Measurements from ENCODE around the gene PRPS1. TPM values are rescaled to one million over a fixed set of nuclear protein-coding genes. Genes with fewer than 3 reads are reported as not detected.

PRPS1 gene
- total and polyA plus RNA-seq, 9 of the 15 experiments (the other 6 are each of a cell fraction or from before 2014, with no cell fraction given) = 47.8 to 175 (median 79.6) TPM

DNA sequence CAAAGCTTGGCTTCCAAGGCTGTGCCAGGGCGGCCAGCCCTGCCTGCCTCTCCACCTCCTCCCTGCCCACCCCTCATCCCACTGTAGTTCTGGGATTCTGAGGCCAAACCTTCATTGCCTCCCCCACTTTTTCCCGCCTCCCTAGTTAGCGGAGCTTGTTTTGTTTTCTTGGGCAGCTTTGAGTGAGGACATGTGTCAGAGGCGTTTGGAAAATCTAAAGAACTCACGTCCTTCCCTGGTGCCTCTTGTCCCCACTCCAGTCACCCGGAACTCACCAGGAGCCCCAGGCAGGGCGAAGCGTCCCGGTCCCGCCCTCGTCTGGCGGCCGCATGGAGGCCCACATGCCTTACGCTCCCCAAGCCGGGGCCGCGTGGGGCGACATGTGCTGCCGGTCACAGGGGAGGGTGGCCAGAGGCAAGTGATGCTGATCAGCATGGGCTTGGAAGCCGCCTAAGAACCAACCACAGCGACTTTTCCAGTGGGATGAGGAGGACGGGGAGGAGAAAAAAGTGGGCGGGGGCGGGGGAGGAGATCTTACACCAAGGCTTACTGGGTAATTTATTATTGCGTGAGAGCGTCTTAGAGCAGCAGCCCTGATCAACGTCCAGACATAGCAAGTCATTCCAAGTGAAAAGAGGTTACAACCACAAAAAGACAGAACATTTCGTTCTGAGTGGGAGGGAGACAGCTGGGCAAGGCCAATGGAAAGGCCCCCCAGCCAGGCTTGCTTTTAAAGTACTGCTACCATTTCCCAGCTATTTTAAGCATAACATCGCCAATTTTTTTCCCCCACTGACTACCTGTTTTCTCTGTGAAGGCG is 48.5 kb downstream of the PRPS1 start (continued):
- no peak for TF ChIP-seq CREB3 (tag; conservative IDR thresholded peaks at IDR 0.05; ENCODE audit: low read depth)
- TF ChIP-seq CBFB (CRISPR knock-in tag; IDR thresholded peaks at IDR 0.05) = peak; percentile 71; the same call in 1 of the 2 replicates
- no peak for TF ChIP-seq GTF2E2 (tag; IDR thresholded peaks at IDR 0.05)
- TF ChIP-seq MAFK (IDR thresholded peaks at IDR 0.05; ENCODE audit: low read length) = no peak
- no peak for TF ChIP-seq HINFP (tag; conservative IDR thresholded peaks at IDR 0.05; ENCODE audit: low read depth)
- no peak for TF ChIP-seq ZNF766 (CRISPR knock-in tag; conservative IDR thresholded peaks at IDR 0.05)
- no peak for TF ChIP-seq SMAD3 (CRISPR knock-in tag; conservative IDR thresholded peaks at IDR 0.05)
- no peak for TF ChIP-seq YBX1 (IDR thresholded peaks at IDR 0.05)
- peak; percentile 60; the same call in 1 of the 2 replicates for TF ChIP-seq POLR2H (tag; IDR thresholded peaks at IDR 0.05; ENCODE audit: low read depth)
- TF ChIP-seq ZBTB11 (CRISPR knock-in tag; IDR thresholded peaks at IDR 0.05) = no peak
- TF ChIP-seq RHOXF2B (CRISPR knock-in tag; conservative IDR thresholded peaks at IDR 0.05) = no peak
